ENCODE measurements around the gene GGA3. TPM values are rescaled to one million over a fixed set of nuclear protein-coding genes. Genes with fewer than 3 reads are reported as not detected.

GGA3 gene
- total and polyA plus RNA-seq, 2 experiments from 2014 or later = 22.5 to 54.3 TPM

- H3F3A ChIP-seq (replicated peaks; ENCODE audit: low read depth) = peaks cover 13% of the 10 kb centered on the region; the same call in 1 of the 2 replicates
- TF ChIP-seq STAT1 (IDR thresholded peaks at IDR 0.05; ENCODE audit: unreplicated experiment) (no peak), CREB1 (CRISPR knock-in tag; IDR thresholded peaks at IDR 0.05; ENCODE audit: low read depth) (no peak), POLR2AphosphoS5 (IDR thresholded peaks at IDR 0.05; ENCODE audit: low read depth) (no peak), EZH2phosphoT487 (IDR thresholded peaks at IDR 0.05; ENCODE audit: unreplicated experiment) (no peak), ZNF462 (CRISPR knock-in tag; IDR thresholded peaks at IDR 0.05) (no peak), REST (IDR thresholded peaks at IDR 0.05; ENCODE audit: unreplicated experiment) (no peak), CTCF (conservative IDR thresholded peaks at IDR 0.05; ENCODE audit: low read depth in 2 of 2) (no peak), ZNF114 (CRISPR knock-in tag; IDR thresholded peaks at IDR 0.05) (no peak)
- no peak overlapping the region for H3K4me2 ChIP-seq
- H3K79me2 ChIP-seq (replicated peaks; ENCODE audit: insufficient read depth) = no peaks in the 10 kb centered on the region
- H3K27me3 ChIP-seq (ENCODE audit: insufficient read depth) = no peaks in the 10 kb centered on the region
- Mint-ChIP-seq H3K4me3 (no peak overlapping the region), H3K27me3 (ENCODE audit: insufficient read depth, low read depth, poor library complexity) (peaks cover 4% of the 10 kb centered on the region), H3K9me3 (no peaks in the 10 kb centered on the region), H3K27ac (no peak overlapping the region), H3K4me1 (no peaks in the 10 kb centered on the region), H3K36me3 (ENCODE audit: low read depth) (peaks cover 82% of the 10 kb centered on the region)
- no peak overlapping the region for H3K27ac ChIP-seq (ENCODE audit: low read depth)
- H4K20me1 ChIP-seq (replicated peaks; ENCODE audit: insufficient read depth) = peaks cover 3% of the 10 kb centered on the region
- H2AFZ ChIP-seq = no peak overlapping the region
- no peak overlapping the region for H3K4me3 ChIP-seq
- H3K9me2 ChIP-seq (ENCODE audit: insufficient read depth) = no peaks in the 10 kb centered on the region
- no peak for ATAC-seq
- no peak for DNase-seq (ENCODE audit: low spot score)
- no peaks in the 10 kb centered on the region for H3K4me1 ChIP-seq (ENCODE audit: insufficient read depth)
- peaks cover 35% of the 10 kb centered on the region for H3K36me3 ChIP-seq (ENCODE audit: insufficient read depth)
Measured at GRCh38 chr17:75228847-75229246, 32.6 kb downstream of the GGA3 start.

Data from GM23338 (cell line).